Fibroblast of peridontal ligament (primary cell): ENCODE results near the gene ADAMTSL2.

Source experiments
- DNase-seq: peaks from one replicate; pipeline ENCODE4 v3.0.0-alpha.2; 2010; ENCODE audit errors: extremely low read depth

ADAMTSL2 gene

GRCh38 chr9:133589454-133590227, 55.1 kb downstream of the ADAMTSL2 start:
- no peak for DNase-seq

DNA sequence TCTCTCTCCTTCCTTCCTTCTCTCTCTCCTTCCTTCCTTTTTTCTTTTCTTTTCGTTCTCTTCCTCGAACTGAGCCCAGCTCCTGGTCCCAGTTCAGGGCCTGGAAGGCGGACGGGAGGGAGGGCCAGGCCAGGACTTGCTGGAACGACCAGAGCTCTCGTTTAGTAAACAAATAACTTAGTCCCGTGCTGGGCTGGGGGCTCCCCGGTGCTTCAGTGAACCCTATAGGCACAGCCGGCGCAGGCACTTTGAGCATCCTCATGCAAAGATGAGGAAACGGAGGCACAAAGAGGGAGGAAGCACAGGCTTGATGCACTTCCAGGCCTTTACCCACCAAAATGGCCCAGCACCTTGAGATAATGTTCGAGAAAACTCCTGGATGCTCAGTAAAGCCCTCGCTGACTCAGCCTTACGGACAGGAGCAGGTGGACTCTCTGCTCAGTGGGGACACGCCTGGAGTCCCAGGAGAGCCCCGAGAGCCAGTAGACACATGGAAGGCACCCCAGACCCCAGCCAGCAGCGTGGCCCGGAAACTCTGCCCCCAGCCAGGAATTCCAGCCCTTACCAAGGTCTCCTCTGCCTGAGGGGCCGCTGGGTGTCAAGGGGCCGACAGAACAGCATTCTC, 55.8 kb downstream of the ADAMTSL2 start:
- no peak for DNase-seq

DNA sequence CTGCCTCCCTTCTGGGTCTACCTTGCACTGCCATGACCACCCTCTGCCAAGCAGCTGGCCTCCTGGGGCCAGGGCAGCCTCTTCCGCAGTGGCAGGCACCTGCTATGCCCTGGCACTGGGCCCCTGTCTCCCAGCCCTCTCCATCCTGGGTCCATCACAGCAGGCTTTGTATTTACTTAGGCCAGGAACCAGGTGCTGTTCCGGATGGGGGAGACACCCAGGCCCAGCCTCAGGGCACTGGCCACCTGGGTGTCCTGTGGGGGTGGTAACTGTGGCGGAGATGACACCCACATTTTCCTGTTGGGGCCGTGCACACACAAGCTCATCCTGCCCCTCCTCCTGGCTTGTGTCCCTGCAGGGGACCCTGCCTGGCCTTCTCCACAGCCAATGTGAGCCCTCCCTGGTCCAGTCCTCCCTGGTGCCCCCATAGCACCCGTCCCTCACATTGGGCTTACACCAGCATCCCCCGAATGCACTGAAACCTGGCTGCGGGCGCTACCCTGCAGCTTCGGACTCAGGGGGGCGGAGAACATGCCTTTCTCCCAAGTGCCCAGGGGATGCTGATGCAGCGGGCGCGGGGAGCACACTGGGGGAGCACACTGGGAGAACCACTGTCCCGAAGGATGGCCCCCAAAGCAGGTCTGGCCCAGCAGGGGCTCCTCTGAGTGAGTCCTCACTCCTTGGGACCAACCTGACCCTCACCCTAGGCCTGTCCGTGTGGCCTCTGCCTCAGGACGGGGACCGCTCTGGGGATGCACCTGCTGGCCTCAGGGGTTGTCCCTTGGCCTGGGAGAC, 56.8 kb downstream of the ADAMTSL2 start:
- no peak for DNase-seq

DNA sequence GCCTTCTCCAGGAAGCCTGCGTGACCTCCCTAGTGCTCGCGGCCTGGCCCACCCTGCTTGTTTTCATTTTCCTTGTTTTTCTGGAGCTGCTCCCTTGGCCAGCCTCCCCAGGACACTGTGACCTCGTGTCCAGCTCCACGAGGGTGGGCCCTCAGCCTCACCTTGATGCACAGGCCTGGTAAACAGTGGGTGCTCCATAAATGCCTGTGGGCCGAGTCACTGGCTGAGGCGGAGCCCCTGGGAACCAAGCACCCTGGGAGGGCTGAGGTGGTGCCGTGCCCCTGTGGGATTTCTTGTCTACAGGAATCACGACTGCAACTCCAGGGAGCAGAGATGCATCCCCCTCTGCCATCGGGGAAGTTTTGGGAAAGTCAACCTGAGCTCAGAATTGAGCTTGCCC, 57.5 kb downstream of the ADAMTSL2 start:
- no peak for DNase-seq

- no peak for DNase-seq
These were observed 58.4 kb downstream of the ADAMTSL2 start for GRCh38 chr9:133592731-133593409.

DNA sequence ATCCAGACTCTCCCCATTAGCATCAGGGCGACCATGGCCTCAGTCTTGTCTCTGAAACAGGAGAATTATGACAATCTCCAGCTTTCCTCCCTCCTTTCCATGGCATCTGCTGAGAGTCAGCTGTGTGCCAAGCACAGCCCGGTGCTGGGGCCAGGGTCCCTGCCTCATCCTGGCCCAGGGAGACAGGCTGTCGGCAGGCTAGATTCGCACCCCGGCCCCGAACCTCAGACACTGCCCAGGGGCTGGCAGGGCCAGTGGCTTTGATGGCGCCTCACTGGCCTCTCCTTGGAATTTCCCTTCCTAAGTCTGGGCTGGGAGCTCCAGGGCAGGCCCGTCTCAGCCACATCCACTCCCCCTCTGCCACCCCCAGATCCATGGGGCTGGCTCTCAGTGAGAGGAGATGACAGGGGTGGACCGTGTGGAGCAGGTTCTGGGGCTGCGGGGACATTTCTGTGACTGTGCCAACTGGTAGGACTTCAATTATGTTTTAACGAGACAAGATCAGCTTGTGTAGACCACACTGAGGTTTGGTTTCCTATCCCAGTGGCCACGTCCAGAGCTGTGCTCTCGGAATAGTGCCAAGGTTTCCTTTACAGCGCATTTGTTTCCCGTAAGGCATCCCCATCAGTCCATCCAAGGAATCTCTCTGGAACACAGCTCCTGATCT, 59.2 kb downstream of the ADAMTSL2 start:
- no peak for DNase-seq

DNA sequence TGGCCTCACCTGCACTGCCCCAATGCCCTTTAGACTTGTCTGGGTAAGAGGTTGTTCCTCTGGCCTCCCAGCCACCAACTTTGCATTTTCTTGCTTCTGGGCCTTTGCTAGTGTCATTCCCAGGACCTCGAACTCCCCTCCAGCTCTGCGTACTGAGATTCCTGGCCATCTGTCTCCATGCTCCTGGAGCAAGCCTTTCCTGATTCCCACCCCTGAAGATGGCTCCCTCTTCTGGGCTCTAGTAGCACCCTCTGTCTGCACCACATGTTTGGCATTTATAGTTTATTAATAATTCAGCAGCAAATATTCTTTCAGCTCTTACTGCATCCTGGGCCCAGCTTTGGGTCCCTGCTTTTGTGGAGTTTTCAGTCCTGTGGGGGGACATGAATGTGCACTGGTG, 59.8 kb downstream of the ADAMTSL2 start:
- DNase-seq: no peak

- no peak for DNase-seq
These were observed 61.4 kb downstream of the ADAMTSL2 start for GRCh38 chr9:133595910-133596309.

- DNase-seq: no peak
These were observed 62.9 kb downstream of the ADAMTSL2 start for GRCh38 chr9:133597316-133597957.

GRCh38 chr9:133598978-133599377, 64.5 kb downstream of the ADAMTSL2 start:
- DNase-seq: no peak

- no peak for DNase-seq
These were observed 65.1 kb downstream of the ADAMTSL2 start for GRCh38 chr9:133599470-133600173.

DNA sequence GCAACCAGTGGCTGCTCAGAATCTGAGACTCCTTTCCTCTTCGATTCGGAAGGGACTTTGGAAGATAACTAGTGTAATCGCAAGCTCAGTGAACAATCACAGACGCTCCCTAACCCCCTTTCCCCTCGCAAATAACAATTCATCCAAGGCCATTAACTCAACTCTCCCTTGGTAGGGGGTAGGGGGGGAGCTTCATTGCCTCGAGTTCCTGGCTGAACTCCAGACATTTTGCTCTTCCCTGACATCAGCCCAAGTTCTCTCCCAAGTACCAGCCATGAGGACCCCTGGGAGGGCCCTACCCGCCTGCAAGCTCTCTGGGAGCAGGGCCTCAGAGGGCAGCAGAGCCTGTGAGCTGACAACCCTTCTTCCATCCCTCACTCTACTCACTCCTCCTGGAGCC, 66.2 kb downstream of the ADAMTSL2 start:
- no peak for DNase-seq

GRCh38 chr9:133601746-133602145, 67.2 kb downstream of the ADAMTSL2 start:
- no peak for DNase-seq

DNA sequence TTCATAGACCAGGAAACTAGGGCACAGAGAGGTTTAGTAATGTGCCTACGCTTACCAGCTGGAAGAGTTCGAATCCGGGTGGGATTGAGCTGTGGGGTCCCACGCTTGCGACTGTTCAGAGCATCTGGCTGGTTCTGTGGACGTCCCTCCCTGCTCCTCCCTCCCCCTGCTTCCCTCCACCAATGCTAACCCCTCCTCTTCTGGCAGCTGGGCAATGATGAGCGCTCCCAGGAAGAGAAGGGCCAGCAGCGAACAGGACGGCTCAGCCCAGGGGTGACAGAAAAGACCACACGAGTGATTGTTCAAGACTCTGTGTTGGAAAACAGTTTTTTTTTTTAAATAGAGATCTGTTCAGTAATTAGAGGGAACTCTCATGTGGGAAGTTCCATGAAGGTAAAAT, 67.8 kb downstream of the ADAMTSL2 start:
- DNase-seq: no peak

DNA sequence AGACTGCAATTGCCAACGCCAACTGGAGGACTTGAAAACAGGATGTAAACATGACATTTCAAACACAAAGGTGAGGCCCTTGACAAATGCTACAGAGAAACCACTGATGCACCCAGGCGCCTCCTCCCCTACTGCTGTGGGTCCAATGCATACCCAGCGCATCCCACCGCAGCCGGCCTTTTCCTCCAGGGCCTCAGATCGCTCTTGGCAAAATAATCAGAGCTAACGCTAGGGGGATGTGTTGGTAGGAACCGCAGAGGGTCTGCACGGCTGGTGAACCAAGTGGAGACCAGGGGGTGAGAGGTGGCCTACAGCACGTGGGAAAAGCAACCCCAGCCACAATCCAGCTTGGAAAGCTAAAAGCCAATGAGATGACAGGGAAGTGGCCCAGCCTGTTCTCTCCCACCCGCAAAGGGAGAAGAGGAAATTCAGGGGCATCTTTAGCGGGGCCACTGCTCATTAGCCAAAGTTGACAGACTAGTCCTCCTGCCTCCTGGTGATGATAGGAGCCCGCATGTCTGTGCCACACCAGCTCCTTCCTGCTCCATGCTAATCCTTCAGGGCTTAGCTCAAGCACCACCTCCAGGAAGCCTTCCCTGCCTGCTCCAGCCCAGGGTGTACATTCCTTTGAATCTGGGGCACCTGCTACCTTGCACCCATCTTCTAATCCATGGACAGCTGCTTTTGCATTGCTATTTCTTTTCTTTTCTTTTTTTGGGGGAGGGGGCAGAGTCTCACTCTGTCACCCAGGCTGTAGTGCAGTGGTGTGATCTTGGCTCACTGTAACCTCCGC, 68.8 kb downstream of the ADAMTSL2 start:
- no peak for DNase-seq

DNA sequence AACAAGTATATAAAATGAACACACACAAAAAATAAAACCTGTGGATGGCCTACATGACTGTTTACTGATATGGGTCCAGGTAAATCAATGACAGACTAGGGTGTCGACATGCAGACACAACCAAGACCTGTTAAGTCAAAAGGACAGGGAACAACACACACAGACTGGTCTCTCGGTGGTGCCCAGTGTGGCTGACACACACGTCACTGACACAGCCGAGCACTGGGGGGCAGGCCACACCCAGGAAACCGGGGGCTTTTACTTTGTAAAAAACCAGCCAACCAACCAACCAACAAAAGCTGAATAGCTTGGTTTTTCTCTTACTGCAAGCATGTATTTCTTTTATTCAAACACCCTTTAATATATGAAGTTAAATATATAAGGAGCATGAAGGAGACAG, 69.7 kb downstream of the ADAMTSL2 start:
- no peak for DNase-seq

- DNase-seq: no peak
These were observed 70.4 kb downstream of the ADAMTSL2 start for GRCh38 chr9:133604856-133605255.

DNA sequence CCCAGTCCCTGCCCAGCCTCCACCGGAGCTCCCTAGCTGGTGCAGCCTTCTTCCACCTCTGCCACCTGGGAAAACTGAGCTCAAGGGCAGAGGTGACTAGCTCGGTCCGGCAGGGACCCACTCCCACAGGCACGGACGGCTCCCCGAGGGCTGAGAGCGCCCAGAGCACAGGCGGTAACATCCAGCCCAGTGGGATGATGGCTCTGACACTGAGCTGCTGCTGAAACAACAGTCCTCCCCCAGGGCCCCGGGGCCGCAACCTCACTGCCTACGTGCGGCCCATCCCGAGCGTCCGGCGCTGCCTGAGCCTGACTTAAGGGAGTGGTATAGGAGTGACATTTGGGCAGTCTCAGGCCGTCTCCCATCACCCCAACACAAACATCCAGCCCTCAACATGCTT, 70.9 kb downstream of the ADAMTSL2 start:
- no peak for DNase-seq

DNA sequence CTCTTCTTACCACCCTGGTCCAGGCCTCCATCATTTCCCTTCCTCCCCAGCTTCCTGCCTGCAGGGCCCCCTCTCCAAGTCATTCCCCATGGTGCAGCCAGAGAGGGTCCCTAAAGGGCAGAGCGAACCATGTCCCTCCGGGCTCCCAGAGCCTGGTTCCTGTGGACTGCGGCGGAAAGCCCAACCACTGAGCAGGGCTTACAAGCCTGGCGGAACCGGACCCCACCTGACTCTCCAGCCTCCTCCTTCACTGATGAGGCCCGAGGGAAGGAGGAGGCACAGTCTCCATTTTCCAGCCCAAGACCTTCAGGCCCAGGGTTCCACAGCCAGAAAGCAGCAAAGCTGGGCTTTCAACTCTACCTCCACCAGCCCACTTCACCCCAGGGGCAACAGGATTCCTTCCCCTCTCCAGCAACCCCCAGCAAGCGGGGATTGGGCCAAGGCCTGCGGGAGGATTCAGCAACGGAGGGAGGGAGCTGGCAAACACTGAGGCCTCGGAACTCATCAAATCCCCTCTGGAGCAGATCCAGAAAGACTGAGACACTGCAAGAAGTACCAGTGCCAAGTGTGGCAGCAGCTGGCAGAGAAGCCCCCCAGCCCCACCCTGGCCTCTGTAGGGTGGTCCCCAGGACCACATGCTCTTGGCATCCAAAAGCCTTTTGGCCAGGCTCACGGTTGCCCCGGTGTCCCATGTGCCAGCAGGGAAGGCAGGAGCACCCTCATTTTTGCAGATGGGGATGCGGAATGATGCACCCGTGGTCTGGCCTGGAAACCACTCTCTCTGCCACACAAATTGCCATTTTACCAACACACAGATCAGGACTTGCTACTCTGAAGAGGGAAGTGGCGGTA, 71.6 kb downstream of the ADAMTSL2 start:
- no peak for DNase-seq
